Measurements from ENCODE around the gene ST3GAL2.
"Not testable (repeated sequence)": the region's sequence is repeated elsewhere in the genome, so short reads cannot be mapped to it uniquely, and the experiment has no call there.

ST3GAL2 gene

GRCh38 chr16:70337814-70338213 is 101.1 kb downstream of the ST3GAL2 start:
- DNase-seq (ENCODE audit: low read depth in 2 of 2), result no peak

GRCh38 chr16:70332728-70333127 is 106.2 kb downstream of the ST3GAL2 start:
- not testable (repeated sequence) for DNase-seq (ENCODE audit: low read depth in 2 of 2)

- peak in 1 of 2 donors; percentile 4 for DNase-seq (ENCODE audit: low read depth in 2 of 2)
These were observed 107.1 kb downstream of the ST3GAL2 start for GRCh38 chr16:70331588-70332358.

GRCh38 chr16:70331091-70331490 is 107.8 kb downstream of the ST3GAL2 start:
- no peak for DNase-seq (ENCODE audit: low read depth in 2 of 2)
